Neural progenitor cell (in vitro differentiated cells): ENCODE measurements around the gene UBE2C.

Experiments used
- CTCF ChIP-seq: fragments of 200-600 bp; sonication (generic); IDR thresholded peaks from 2 replicates; pipeline ENCODE4 v1.5.1; 2017; ENCODE audit warnings: antibody characterized with exemption, mild to moderate bottlenecking
- EZH2 ChIP-seq: fragments of 200-600 bp; sonication (generic); IDR thresholded peaks from 2 replicates; pipeline ENCODE4 v1.6.1; 2017; ENCODE audit warnings: antibody characterized with exemption, mild to moderate bottlenecking, moderate library complexity
- EZH2phosphoT487 ChIP-seq: fragments of 200-600 bp; sonication (generic); IDR thresholded peaks from 2 replicates; pipeline ENCODE4 v1.6.1; 2017; ENCODE audit warnings: antibody characterized with exemption

GRCh38 chr20:45768479-45768878, 44.0 kb upstream of the UBE2C start:
- TF ChIP-seq CTCF (no peak), EZH2 (no peak), EZH2phosphoT487 (no peak)
